K562 (cell line): ENCODE measurements around the gene FBXL13. TPM values are rescaled to one million over a fixed set of nuclear protein-coding genes. Genes with fewer than 3 reads are reported as not detected.

Source experiments
- CHD2 ChIP-seq: IDR thresholded peaks from 2 replicates; pipeline ENCODE4 v1.6.1; 2011; ENCODE audit warnings: low read depth, low read length
- HDAC1 ChIP-seq, 2 experiments: fragments of 450-650 bp; IDR thresholded peaks; 2 replicates each; pipeline ENCODE4 v1.6.1; 2016 to 2017; ENCODE audit warnings: inconsistent platforms in 1 of 2, mild to moderate bottlenecking in 1 of 2, moderate library complexity in 1 of 2
- HDAC2 ChIP-seq: fragments of 450-650 bp; IDR thresholded peaks from 2 replicates; pipeline ENCODE4 v1.6.1; 2016; ENCODE audit warnings: mild to moderate bottlenecking
- HLTF ChIP-seq: fragments of 450-650 bp; IDR thresholded peaks from 2 replicates; pipeline ENCODE4 v1.6.1; 2016
- KDM4B ChIP-seq, 2 experiments: fragments of 450-650 bp in 1 of 2; sonication (generic) in 1 of 2; IDR thresholded peaks; 2 replicates each; pipeline ENCODE4 v1.6.1; 2016 to 2017; ENCODE audit warnings: borderline replicate concordance in 2 of 2, antibody characterized with exemption in 1 of 2, low read depth in 1 of 2, mild to moderate bottlenecking in 1 of 2
- MTA1 ChIP-seq: fragments of 450-650 bp; IDR thresholded peaks from 2 replicates; pipeline ENCODE4 v1.6.1; 2017; ENCODE audit warnings: borderline replicate concordance
- SAFB ChIP-seq: fragments of 200-400 bp; formaldehyde crosslinking; IDR thresholded peaks from 2 replicates; pipeline ENCODE4 v1.6.1; 2017; ENCODE audit warnings: low read depth, low read length, borderline replicate concordance
- SAP30 ChIP-seq: fragments of 200-600 bp; sonication (generic); IDR thresholded peaks from 2 replicates; pipeline ENCODE4 v1.6.1; 2012; ENCODE audit warnings: borderline replicate concordance, low read depth, mild to moderate bottlenecking, moderate library complexity, low read length, control low read depth, inconsistent platforms; ENCODE audit not compliant: insufficient read depth, poor library complexity, severe bottlenecking
- TOE1 ChIP-seq, 2 experiments: fragments of 450-650 bp in 1 of 2; sonication (generic) in 1 of 2; formaldehyde crosslinking in 1 of 2; IDR thresholded peaks; 2 replicates each; pipeline versions ENCODE4 v1.7.1 to v1.8.0; 2016 to 2022; ENCODE audit warnings: borderline replicate concordance in 2 of 2, mild to moderate bottlenecking in 2 of 2, antibody characterized with exemption in 1 of 2, inconsistent platforms in 1 of 2, low read depth in 1 of 2, missing genetic modification reagents in 1 of 2, moderate library complexity in 1 of 2
- ZBTB7A ChIP-seq: IDR thresholded peaks from 2 replicates; pipeline ENCODE4 v1.6.1; 2011; ENCODE audit warnings: low read depth, mild to moderate bottlenecking, low read length, moderate library complexity, borderline replicate concordance; ENCODE audit not compliant: control insufficient read depth
- ZFX ChIP-seq: sonication (generic); formaldehyde crosslinking; IDR thresholded peaks from 2 replicates; pipeline ENCODE4 v1.8.0; 2022; ENCODE audit warnings: mild to moderate bottlenecking, missing genetic modification reagents, moderate library complexity
- ZNF551 ChIP-seq: fragments of 250-450 bp; sonication (Bioruptor Pico); IDR thresholded peaks from 2 replicates; pipeline ENCODE4 v1.5.0; 2021; ENCODE audit warnings: mild to moderate bottlenecking, moderate library complexity
- polyA plus RNA-seq, 8 experiments: library from polyadenylated mRNA; depleted of rRNA in 4 of 8; stranded (reverse) in 5 of 8; unstranded in 3 of 8; fragments of >200 nt; fragmentation: Nextera tagmentation in 2 of 8; fragmentation: Illumina TruSeq in 1 of 8; extraction: Ambion mirVana in 2 of 8; extraction: Trizol in 1 of 8; gene quantifications; 2 replicates each; pipeline versions ENCODE4 v1.2.1 to v1.2.3, GENCODE V29; 2011 to 2014; ENCODE audit warnings: inconsistent platforms in 1 of 8, missing spikeins in 1 of 8
- total RNA-seq, 7 experiments: library from RNA; depleted of rRNA in 6 of 7; stranded (reverse); fragments of >200 nt in 6 of 7; fragmentation: Illumina TruSeq in 2 of 7; extraction: Trizol in 2 of 7; gene quantifications; 2 replicates each; pipeline versions ENCODE4 v1.2.1 to v1.2.3, GENCODE V29; 2011 to 2021; ENCODE audit warnings: low replicate concordance in 1 of 7
- TF ChIP-seq, protein P1 (sequence below): sonication (generic); formaldehyde crosslinking; IDR thresholded peaks from 2 replicates; pipeline ENCODE4 v1.8.0; 2022; ENCODE audit warnings: missing genetic modification reagents, mild to moderate bottlenecking, moderate library complexity, borderline replicate concordance
- TF ChIP-seq, protein P2 (sequence below): sonication (generic); formaldehyde crosslinking; IDR thresholded peaks from 2 replicates; pipeline ENCODE4 v1.8.0; 2022; ENCODE audit warnings: mild to moderate bottlenecking, missing genetic modification reagents
- TF ChIP-seq, protein P3 (sequence below): fragments of 450-650 bp; formaldehyde crosslinking; IDR thresholded peaks from 2 replicates; pipeline ENCODE4 v1.4.0; 2022; ENCODE audit warnings: missing genetic modification characterization

FBXL13 gene
- total and polyA plus RNA-seq, 9 of the 15 experiments (the other 6 are each of a cell fraction or from before 2014, with no cell fraction given): 16.3 to 55.0 (median 25.4) TPM

DNA sequence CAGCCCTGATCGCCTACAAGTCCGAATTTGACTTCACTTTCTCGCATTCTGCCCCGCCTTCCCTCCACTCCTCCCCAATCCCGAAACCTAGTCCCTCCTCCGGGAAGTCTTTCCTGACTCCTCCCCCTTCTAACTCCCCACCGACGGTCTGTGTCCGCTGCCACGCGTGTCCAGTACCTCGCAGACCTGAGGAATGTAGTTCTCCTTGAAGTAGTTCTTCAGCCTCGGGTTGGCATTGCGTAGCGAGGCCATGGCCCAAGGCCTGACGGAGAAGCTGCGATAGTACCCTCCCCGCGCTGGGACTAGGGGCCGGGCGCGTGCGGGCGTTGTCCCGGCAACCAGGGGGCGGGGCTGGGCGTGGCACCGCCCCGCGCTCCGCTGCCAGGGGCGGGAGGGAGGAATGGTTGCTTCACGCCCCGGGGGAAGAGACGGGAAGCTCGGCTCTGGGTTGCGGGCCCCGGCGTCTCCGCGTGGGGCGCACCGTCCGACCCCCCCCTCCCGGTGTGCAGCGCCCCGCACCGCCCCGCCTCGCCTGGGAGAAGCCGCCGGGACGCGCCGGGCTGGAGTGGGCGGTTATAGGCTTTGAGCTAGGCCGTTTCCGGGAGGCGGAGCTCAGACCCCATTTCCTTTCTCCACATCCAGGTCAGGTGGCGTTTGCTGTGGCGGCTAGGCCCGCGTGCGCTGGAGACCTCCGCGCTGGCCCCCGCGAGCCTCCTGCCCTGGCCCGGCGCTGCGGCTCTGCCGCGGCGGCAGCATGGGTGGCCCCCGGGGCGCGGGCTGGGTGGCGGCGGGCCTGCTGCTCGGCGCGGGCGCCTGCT is at the start of gene FBXL13, which contains the start of gene ARMC10 (continued):
- TF ChIP-seq SAP30 (peak; percentile 91), ZFX (CRISPR knock-in tag) (peak; percentile 89), HLTF (peak; percentile 68), ZNF551 (CRISPR knock-in tag) (no peak), CHD2 (no peak), TOE1 (IDR thresholded peaks at IDR 0.05; ENCODE audit: borderline replicate concordance) (peak; percentile 59; the same call in 1 of the 2 replicates), TOE1 (CRISPR knock-in tag; IDR thresholded peaks at IDR 0.05; ENCODE audit: borderline replicate concordance, low read depth) (no peak), HDAC1 (IDR thresholded peaks at IDR 0.05) (peak; percentile 89 to 100), HDAC2 (peak; percentile 94), ZBTB7A (peak; percentile 74; the same call in 1 of the 2 replicates), SAFB (peak; percentile 70; the same call in 1 of the 2 replicates), KDM4B (IDR thresholded peaks at IDR 0.05; ENCODE audit: borderline replicate concordance in 2 of 2, low read depth in 1 of 2) (peak in 1 of 2 experiments; percentile 68; a peak in 1 of 4 replicates), MTA1 (0 out of 2 replicates have a peak, but pooled peaks have one; percentile 87)
- TF ChIP-seq, protein P1, sequence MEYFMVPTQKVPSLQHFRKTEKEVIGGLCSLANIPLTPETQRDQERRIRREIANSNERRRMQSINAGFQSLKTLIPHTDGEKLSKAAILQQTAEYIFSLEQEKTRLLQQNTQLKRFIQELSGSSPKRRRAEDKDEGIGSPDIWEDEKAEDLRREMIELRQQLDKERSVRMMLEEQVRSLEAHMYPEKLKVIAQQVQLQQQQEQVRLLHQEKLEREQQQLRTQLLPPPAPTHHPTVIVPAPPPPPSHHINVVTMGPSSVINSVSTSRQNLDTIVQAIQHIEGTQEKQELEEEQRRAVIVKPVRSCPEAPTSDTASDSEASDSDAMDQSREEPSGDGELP (CRISPR knock-in tag): peak; percentile 82
- TF ChIP-seq, protein P2, sequence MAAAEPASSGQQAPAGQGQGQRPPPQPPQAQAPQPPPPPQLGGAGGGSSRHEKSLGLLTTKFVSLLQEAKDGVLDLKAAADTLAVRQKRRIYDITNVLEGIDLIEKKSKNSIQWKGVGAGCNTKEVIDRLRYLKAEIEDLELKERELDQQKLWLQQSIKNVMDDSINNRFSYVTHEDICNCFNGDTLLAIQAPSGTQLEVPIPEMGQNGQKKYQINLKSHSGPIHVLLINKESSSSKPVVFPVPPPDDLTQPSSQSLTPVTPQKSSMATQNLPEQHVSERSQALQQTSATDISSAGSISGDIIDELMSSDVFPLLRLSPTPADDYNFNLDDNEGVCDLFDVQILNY (CRISPR knock-in tag): peak; percentile 80; the same call in 1 of the 2 replicates
- TF ChIP-seq, protein P3, sequence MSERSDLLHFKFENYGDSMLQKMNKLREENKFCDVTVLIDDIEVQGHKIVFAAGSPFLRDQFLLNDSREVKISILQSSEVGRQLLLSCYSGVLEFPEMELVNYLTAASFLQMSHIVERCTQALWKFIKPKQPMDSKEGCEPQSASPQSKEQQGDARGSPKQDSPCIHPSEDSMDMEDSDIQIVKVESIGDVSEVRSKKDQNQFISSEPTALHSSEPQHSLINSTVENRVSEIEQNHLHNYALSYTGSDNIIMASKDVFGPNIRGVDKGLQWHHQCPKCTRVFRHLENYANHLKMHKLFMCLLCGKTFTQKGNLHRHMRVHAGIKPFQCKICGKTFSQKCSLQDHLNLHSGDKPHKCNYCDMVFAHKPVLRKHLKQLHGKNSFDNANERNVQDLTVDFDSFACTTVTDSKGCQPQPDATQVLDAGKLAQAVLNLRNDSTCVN (CRISPR knock-in tag): 0 out of 2 replicates have a peak, but pooled peaks have one; percentile 74
